HG03457 (cell line): ENCODE measurements around the gene DYSF.
"Not testable (repeated sequence)": the region's sequence is repeated elsewhere in the genome, so short reads cannot be mapped to it uniquely, and the experiment has no call there.

Experiments
- ATAC-seq: cut with Tn5 transposase; IDR thresholded peaks from one replicate; pipeline ENCODE4 v1.9.1; 2021; ENCODE audit warnings: moderate number of reproducible peaks; ENCODE audit not compliant: unreplicated experiment

The DYSF gene

GRCh38 chr2:71453404-71454220 lies at the start of gene DYSF:
TSS of gene DYSF (plus strand) at chr2:71453561.
- no peak for ATAC-seq

GRCh38 chr2:71409611-71410010 lies 43.8 kb upstream of the DYSF start:
- no peak for ATAC-seq

GRCh38 chr2:71410696-71411095 lies 42.7 kb upstream of the DYSF start:
- ATAC-seq = no peak

GRCh38 chr2:71416866-71417265 lies 36.5 kb upstream of the DYSF start:
- ATAC-seq = not testable (repeated sequence)

GRCh38 chr2:71417300-71418202 lies 35.8 kb upstream of the DYSF start:
- no peak for ATAC-seq

- ATAC-seq = no peak
Measured at GRCh38 chr2:71419145-71419544, 34.2 kb upstream of the DYSF start.

- no peak for ATAC-seq
Measured at GRCh38 chr2:71419976-71420375, 33.4 kb upstream of the DYSF start.

GRCh38 chr2:71422786-71423185 lies 30.6 kb upstream of the DYSF start:
- no peak for ATAC-seq

- ATAC-seq = no peak
Measured at GRCh38 chr2:71423817-71424420, 29.4 kb upstream of the DYSF start.

- no peak for ATAC-seq
Measured at GRCh38 chr2:71426721-71427120, 26.6 kb upstream of the DYSF start.

GRCh38 chr2:71428472-71429383 lies 24.6 kb upstream of the DYSF start:
- ATAC-seq = no peak

GRCh38 chr2:71445142-71445541 lies 8.2 kb upstream of the DYSF start:
- not testable (repeated sequence) for ATAC-seq

- no peak for ATAC-seq
Measured at GRCh38 chr2:71446505-71446904, 6.9 kb upstream of the DYSF start.

GRCh38 chr2:71449343-71449742 lies 4.0 kb upstream of the DYSF start:
- ATAC-seq = no peak

- ATAC-seq = no peak
Measured at GRCh38 chr2:71451705-71452104, 1.7 kb upstream of the DYSF start.

- ATAC-seq = no peak
Measured at GRCh38 chr2:71452565-71452964, 796 bp upstream of the DYSF start.

- no peak for ATAC-seq
Measured at GRCh38 chr2:71454221-71455010, 1.1 kb downstream of the DYSF start.

GRCh38 chr2:71455011-71455740 lies 1.8 kb downstream of the DYSF start:
- no peak for ATAC-seq
